Activated T-cell treated with anti-CD3 and anti-CD28 coated beads, Interleukin-2, amount 50 U/mL, for 1 hour (primary cell): ENCODE measurements around the gene TYW1B.
"Not testable (repeated sequence)": the region's sequence is repeated elsewhere in the genome, so short reads cannot be mapped to it uniquely, and the experiment has no call there.

Experiments
- DNase-seq: peaks from one replicate; pipeline ENCODE4 v3.0.0-alpha.2; 2020

TYW1B gene

GRCh38 chr7:72621761-72622187, 206.2 kb downstream of the TYW1B start:
- not testable (repeated sequence) for DNase-seq

- DNase-seq: not testable (repeated sequence)
Measured at GRCh38 chr7:72620923-72621322, 207.1 kb downstream of the TYW1B start.

- not testable (repeated sequence) for DNase-seq
Measured at GRCh38 chr7:72618435-72619180, 209.4 kb downstream of the TYW1B start.

GRCh38 chr7:72609761-72610160, 218.2 kb downstream of the TYW1B start:
- DNase-seq: not testable (repeated sequence)

GRCh38 chr7:72607988-72608387, 220.0 kb downstream of the TYW1B start:
- DNase-seq: not testable (repeated sequence)

GRCh38 chr7:72605863-72606431, 222.1 kb downstream of the TYW1B start:
- not testable (repeated sequence) for DNase-seq

GRCh38 chr7:72604771-72605611, 223.0 kb downstream of the TYW1B start:
- DNase-seq: not testable (repeated sequence)

- not testable (repeated sequence) for DNase-seq
Measured at GRCh38 chr7:72603476-72603875, 224.5 kb downstream of the TYW1B start.

- DNase-seq: no peak
Measured at GRCh38 chr7:72603073-72603472, 224.9 kb downstream of the TYW1B start.

- not testable (repeated sequence) for DNase-seq
Measured at GRCh38 chr7:72601683-72602082, 226.3 kb downstream of the TYW1B start.

GRCh38 chr7:72590023-72590422, 238.0 kb downstream of the TYW1B start:
- not testable (repeated sequence) for DNase-seq

- DNase-seq: not testable (repeated sequence)
Measured at GRCh38 chr7:72587267-72587666, 240.7 kb downstream of the TYW1B start.

GRCh38 chr7:72584576-72584975, 243.4 kb downstream of the TYW1B start:
- DNase-seq: not testable (repeated sequence)

- not testable (repeated sequence) for DNase-seq
Measured at GRCh38 chr7:72583620-72584361, 244.2 kb downstream of the TYW1B start.

- DNase-seq: not testable (repeated sequence)
Measured at GRCh38 chr7:72580142-72580770, 247.7 kb downstream of the TYW1B start.

GRCh38 chr7:72577107-72577506, 250.9 kb downstream of the TYW1B start:
- no peak for DNase-seq

- not testable (repeated sequence) for DNase-seq
Measured at GRCh38 chr7:72561988-72562387, 266.0 kb downstream of the TYW1B start.

- DNase-seq: not testable (repeated sequence)
Measured at GRCh38 chr7:72559546-72559945, 268.5 kb downstream of the TYW1B start.

- DNase-seq: not testable (repeated sequence)
Measured at GRCh38 chr7:72556733-72557132, 271.3 kb downstream of the TYW1B start.

GRCh38 chr7:72555238-72555637, 272.8 kb downstream of the TYW1B start:
- DNase-seq: not testable (repeated sequence)

- not testable (repeated sequence) for DNase-seq
Measured at GRCh38 chr7:72554401-72554800, 273.6 kb downstream of the TYW1B start.

GRCh38 chr7:72550454-72550853, 277.5 kb downstream of the TYW1B start:
- not testable (repeated sequence) for DNase-seq
